OCI-LY1 (cell line): ENCODE measurements around the gene DNAJA3.

ENCODE experiments used
- H2AFZ ChIP-seq: fragments of 200-600 bp; sonication (generic), shearing (Covaris generic); 2 replicates; pipeline ENCODE4 v1.6.0; 2014; ENCODE audit warnings: antibody characterized with exemption, mild to moderate bottlenecking, low read length
- H3F3A ChIP-seq: fragments of 200-600 bp; sonication (generic), shearing (Covaris generic); 2 replicates; pipeline ENCODE4 v1.6.0; 2014; ENCODE audit warnings: mild to moderate bottlenecking, antibody characterized with exemption, low read length, moderate library complexity; ENCODE audit not compliant: insufficient read depth
- H3K27ac ChIP-seq: fragments of 200-600 bp; sonication (generic); 2 replicates; pipeline ENCODE4 v1.5.1; 2014; ENCODE audit warnings: low read length, mixed run types, mild to moderate bottlenecking, low read depth; ENCODE audit not compliant: poor library complexity, severe bottlenecking
- H3K27me3 ChIP-seq: fragments of 200-600 bp; sonication (generic); 2 replicates; pipeline ENCODE4 v1.6.0; 2014; ENCODE audit warnings: antibody characterized with exemption, mild to moderate bottlenecking, low read length, moderate library complexity; ENCODE audit not compliant: insufficient read depth
- H3K36me3 ChIP-seq: fragments of 200-600 bp; sonication (generic); 2 replicates; pipeline ENCODE4 v1.6.1; 2014; ENCODE audit warnings: mild to moderate bottlenecking, antibody characterized with exemption, low read length, moderate library complexity, mixed read lengths; ENCODE audit not compliant: insufficient read depth
- H3K4me1 ChIP-seq: fragments of 200-600 bp; sonication (generic); 2 replicates; pipeline ENCODE4 v1.5.1; 2014; ENCODE audit warnings: mild to moderate bottlenecking, low read length, moderate library complexity; ENCODE audit not compliant: insufficient read depth, severe bottlenecking
- H3K4me2 ChIP-seq: fragments of 200-600 bp; sonication (generic), shearing (Covaris generic); 2 replicates; pipeline ENCODE4 v1.6.1; 2014; ENCODE audit warnings: low read length
- H3K4me3 ChIP-seq: fragments of 200-600 bp; sonication (generic); 2 replicates; pipeline ENCODE4 v1.5.1; 2014; ENCODE audit warnings: low read length, low read depth, mild to moderate bottlenecking, mixed read lengths; ENCODE audit not compliant: poor library complexity, severe bottlenecking
- H3K79me2 ChIP-seq: fragments of 200-600 bp; shearing (Covaris generic); 2 replicates; pipeline ENCODE4 v1.6.1; 2016; ENCODE audit warnings: mixed run types, low read length, mixed read lengths; ENCODE audit not compliant: insufficient read depth
- H3K9ac ChIP-seq: fragments of 200-600 bp; sonication (generic), shearing (Covaris generic); 2 replicates; pipeline ENCODE4 v1.6.1; 2014; ENCODE audit warnings: mild to moderate bottlenecking, low read length, mixed read lengths
- H3K9me2 ChIP-seq: fragments of 200-600 bp; sonication (generic), shearing (Covaris generic); 2 replicates; pipeline ENCODE4 v1.6.1; 2014; ENCODE audit warnings: low read depth, mild to moderate bottlenecking, low read length, mixed read lengths
- H3K9me3 ChIP-seq: fragments of 200-600 bp; shearing (Covaris generic); 2 replicates; pipeline ENCODE4 v1.6.1; 2014; ENCODE audit warnings: low read length, mixed read lengths
- H4K20me1 ChIP-seq: fragments of 200-600 bp; sonication (generic), shearing (Covaris generic); 2 replicates; pipeline ENCODE4 v1.6.0; 2016; ENCODE audit warnings: mild to moderate bottlenecking, low read length; ENCODE audit not compliant: insufficient read depth
- CTCF ChIP-seq: fragments of 200-600 bp; sonication (generic), shearing (Covaris generic); IDR thresholded peaks from 2 replicates; pipeline ENCODE4 v1.5.1; 2017; ENCODE audit warnings: mild to moderate bottlenecking, antibody characterized with exemption, low read length, moderate library complexity, mixed read lengths
- EZH2 ChIP-seq: fragments of 200-600 bp; sonication (generic), shearing (Covaris generic); IDR thresholded peaks from 2 replicates; pipeline ENCODE4 v1.8.0; 2017; ENCODE audit warnings: borderline replicate concordance, mixed run types, mild to moderate bottlenecking, antibody characterized with exemption, low read length, moderate library complexity, mixed read lengths

DNAJA3 gene

GRCh38 chr16:4481526-4481925, 55.9 kb downstream of the DNAJA3 start:
- Histone ChIP-seq H3F3A (no peaks in the 10 kb centered on the region), H3K9ac (no peak overlapping the region), H2AFZ (no peak overlapping the region), H3K4me2 (no peak overlapping the region), H3K9me2 (no peaks in the 10 kb centered on the region), H4K20me1 (no peaks in the 10 kb centered on the region), H3K27ac (no peak overlapping the region), H3K4me3 (no peak overlapping the region), H3K79me2 (peaks cover 19% of the 10 kb centered on the region), H3K27me3 (no peaks in the 10 kb centered on the region), H3K36me3 (peaks cover 22% of the 10 kb centered on the region), H3K9me3 (no peaks in the 10 kb centered on the region), H3K4me1 (peaks cover 12% of the 10 kb centered on the region)
- TF ChIP-seq EZH2 (no peak), CTCF (no peak)

- H3K4me3 ChIP-seq: no peak overlapping the region
- H4K20me1 ChIP-seq: no peaks in the 10 kb centered on the region
- no peaks in the 10 kb centered on the region for H3K9me2 ChIP-seq
- no peaks in the 10 kb centered on the region for H3K9me3 ChIP-seq
- peaks cover 19% of the 10 kb centered on the region for H3K79me2 ChIP-seq
- H2AFZ ChIP-seq: no peak overlapping the region
- peaks cover 25% of the 10 kb centered on the region for H3K36me3 ChIP-seq
- no peak overlapping the region for H3K9ac ChIP-seq
- H3K27me3 ChIP-seq: no peaks in the 10 kb centered on the region
- H3K4me2 ChIP-seq: no peak overlapping the region
- no peaks in the 10 kb centered on the region for H3F3A ChIP-seq
- peaks cover 12% of the 10 kb centered on the region for H3K4me1 ChIP-seq
- TF ChIP-seq CTCF (no peak), EZH2 (no peak)
- no peak overlapping the region for H3K27ac ChIP-seq
Measured at GRCh38 chr16:4481963-4482362, 56.3 kb downstream of the DNAJA3 start.

- no peak overlapping the region for H3K4me2 ChIP-seq
- no peak overlapping the region for H3K9ac ChIP-seq
- no peaks in the 10 kb centered on the region for H3F3A ChIP-seq
- H3K79me2 ChIP-seq: peaks cover 4% of the 10 kb centered on the region; the same call in 1 of the 2 replicates
- no peaks in the 10 kb centered on the region for H3K4me1 ChIP-seq
- no peaks in the 10 kb centered on the region for H4K20me1 ChIP-seq
- no peak overlapping the region for H2AFZ ChIP-seq
- no peak overlapping the region for H3K4me3 ChIP-seq
- H3K27me3 ChIP-seq: no peaks in the 10 kb centered on the region
- no peak for TF ChIP-seq CTCF
- TF ChIP-seq EZH2: no peak
- H3K9me2 ChIP-seq: no peaks in the 10 kb centered on the region
- no peaks in the 10 kb centered on the region for H3K9me3 ChIP-seq
- H3K27ac ChIP-seq: no peak overlapping the region
- H3K36me3 ChIP-seq: peaks cover 47% of the 10 kb centered on the region
Measured at GRCh38 chr16:4486126-4486893, 60.6 kb downstream of the DNAJA3 start.
